ENCODE data around the gene MAPK1IP1L. TPM values are rescaled to one million over a fixed set of nuclear protein-coding genes. Genes with fewer than 3 reads are reported as not detected.

MAPK1IP1L gene
- total RNA-seq, 1 donor from 2014 or later: 144 TPM

DNA sequence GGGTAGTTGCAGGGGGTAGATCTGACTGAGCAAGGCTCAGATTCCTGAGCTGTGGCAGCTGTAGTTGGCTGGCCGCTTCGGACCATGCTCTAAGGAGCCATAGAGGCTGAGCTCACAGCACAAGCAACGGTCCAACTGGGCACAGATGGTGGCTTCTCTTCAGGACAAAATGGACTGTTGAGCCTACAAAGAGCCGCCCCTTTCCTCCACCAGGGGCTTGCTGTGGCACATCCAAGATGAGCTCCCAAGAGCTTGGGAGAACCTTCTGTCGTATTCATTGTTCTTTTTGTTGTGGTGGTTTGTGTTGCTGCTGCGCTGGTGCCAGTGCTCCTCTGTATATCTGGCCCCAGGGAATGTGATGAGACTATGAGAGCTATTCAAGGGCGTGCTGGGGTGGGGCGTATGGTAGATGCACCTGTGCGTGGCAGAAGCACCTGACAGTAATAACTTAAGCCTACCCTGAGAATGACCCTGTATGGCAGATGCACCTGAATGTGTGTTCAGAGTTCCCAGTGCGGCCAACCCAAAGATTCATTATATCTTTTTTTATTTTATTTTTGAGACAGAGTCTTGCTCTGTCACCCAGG is 59.8 kb downstream of the MAPK1IP1L start:
- Mint-ChIP-seq H3K27ac (no peak overlapping the region), H3K27me3 (peaks cover 4% of the 10 kb centered on the region), H3K36me3 (ENCODE audit: low read depth) (no peaks in the 10 kb centered on the region), H3K4me3 (no peak overlapping the region), H3K4me1 (peaks cover 15% of the 10 kb centered on the region), H3K9me3 (no peaks in the 10 kb centered on the region)
- intact Hi-C loops (cut with micrococcal nuclease): no loop called here
- no peak for DNase-seq

DNA sequence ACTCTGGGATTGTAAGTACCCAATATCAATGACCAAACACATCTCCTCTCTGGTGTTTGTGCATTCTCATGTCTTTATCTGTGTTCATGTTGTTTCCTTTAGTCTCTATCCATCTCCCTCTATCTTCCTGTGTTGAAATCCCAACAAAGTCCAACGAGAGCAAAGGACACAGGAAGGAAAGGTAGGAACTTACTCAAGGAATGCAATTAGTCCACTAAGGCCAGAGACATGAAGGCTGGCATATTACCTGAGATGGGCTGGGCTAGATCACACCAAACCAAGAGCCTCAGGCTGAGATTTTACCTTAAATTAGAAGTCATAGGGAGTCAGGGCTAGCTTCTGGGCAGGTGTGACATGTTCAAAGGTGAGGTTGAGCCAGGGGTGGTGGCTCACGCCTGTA is 63.3 kb downstream of the MAPK1IP1L start:
- Mint-ChIP-seq H3K27me3 (peaks cover 12% of the 10 kb centered on the region), H3K9me3 (no peaks in the 10 kb centered on the region), H3K36me3 (ENCODE audit: low read depth) (no peaks in the 10 kb centered on the region), H3K4me1 (peaks cover 6% of the 10 kb centered on the region), H3K27ac (no peak overlapping the region), H3K4me3 (no peak overlapping the region)
- no peak for DNase-seq
- intact Hi-C loops (cut with micrococcal nuclease): no loop called here

DNA sequence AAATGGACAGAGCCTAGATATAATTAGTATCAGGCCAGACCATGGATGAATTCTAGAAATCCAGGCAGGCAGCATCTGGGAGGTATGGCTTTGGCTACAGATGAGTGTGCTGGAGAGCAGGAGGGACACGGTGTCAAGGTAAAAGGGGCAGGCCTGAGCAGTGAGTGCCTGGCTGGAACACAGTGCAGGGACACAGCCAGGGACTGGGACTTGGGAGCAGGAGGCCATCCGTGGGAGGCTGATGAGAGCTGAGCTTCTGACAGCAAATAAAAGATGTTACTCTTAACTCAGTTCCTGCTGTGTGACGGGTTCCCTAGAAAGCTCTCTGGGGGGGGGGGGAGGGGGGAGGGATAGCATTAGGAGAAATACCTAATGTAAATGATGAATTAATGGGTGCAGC is 64.0 kb downstream of the MAPK1IP1L start:
- Mint-ChIP-seq H3K27ac (no peak overlapping the region), H3K27me3 (peaks cover 18% of the 10 kb centered on the region), H3K4me3 (no peak overlapping the region), H3K9me3 (no peaks in the 10 kb centered on the region), H3K36me3 (ENCODE audit: low read depth) (no peaks in the 10 kb centered on the region), H3K4me1 (peaks cover 6% of the 10 kb centered on the region)
- DNase-seq: no peak
- intact Hi-C loops (cut with micrococcal nuclease): no loop called here

DNA sequence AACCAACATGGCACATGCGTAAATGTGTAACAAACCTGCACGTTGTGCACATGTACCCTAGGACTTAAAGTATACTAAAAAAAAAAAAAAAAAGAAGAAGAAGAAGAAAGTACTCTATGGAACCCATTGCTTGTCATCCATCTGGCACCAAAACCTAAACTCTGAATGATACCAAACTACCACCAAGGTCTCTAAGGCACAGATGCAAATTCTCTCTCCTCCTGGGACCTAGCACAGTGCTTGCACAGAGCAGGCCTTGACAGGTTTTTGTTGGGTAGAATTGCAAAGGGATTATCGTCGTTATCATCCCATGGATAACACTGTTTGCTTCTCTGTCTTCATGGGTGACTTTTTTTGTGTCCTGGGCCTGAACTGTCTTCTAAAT is 64.4 kb downstream of the MAPK1IP1L start:
- Mint-ChIP-seq H3K4me3 (no peak overlapping the region), H3K27me3 (peaks cover 18% of the 10 kb centered on the region), H3K27ac (no peak overlapping the region), H3K4me1 (peaks cover 6% of the 10 kb centered on the region), H3K9me3 (no peaks in the 10 kb centered on the region), H3K36me3 (ENCODE audit: low read depth) (no peaks in the 10 kb centered on the region)
- intact Hi-C loops (cut with micrococcal nuclease): no loop called here
- DNase-seq: no peak

DNA sequence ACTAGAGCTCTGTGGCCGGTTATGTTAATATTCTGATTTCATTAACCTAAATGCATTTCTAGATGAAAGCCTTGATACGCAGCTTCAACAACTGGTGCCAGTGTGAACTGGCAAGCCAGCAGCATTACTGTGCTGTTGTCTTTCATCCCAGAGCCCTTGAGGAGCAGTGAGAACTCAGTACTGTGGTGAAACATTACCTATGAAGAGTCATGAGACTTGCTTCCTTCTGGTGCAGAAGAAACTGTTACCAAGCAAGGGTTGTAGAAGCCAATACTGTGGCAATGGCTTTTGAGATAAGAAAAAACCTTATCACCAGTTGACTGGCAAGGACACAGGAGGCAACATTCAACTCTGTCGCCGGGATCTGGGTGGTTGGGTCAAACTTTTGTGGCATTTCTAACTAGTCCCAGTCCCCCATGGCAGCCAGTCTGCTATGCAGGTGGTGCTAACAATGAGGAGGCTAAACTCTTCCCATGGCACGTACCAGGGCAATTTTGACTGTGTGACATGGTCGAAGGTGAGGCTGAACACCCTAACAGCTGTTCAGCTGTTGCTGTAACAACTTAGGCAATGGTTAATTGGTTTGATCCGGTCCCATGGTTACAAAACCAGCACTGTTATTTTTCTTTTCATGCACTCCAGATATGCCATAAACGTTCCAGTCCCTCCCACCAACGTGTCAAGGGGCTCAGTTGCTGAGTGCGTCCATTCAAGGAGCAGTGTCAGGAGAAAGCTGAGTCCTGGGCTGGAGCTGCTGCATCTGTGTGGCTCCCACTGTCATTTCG is 65.0 kb downstream of the MAPK1IP1L start:
- DNase-seq: no peak
- Mint-ChIP-seq H3K36me3 (ENCODE audit: low read depth) (no peaks in the 10 kb centered on the region), H3K27me3 (peaks cover 18% of the 10 kb centered on the region), H3K27ac (no peak overlapping the region), H3K4me3 (no peak overlapping the region), H3K4me1 (peaks cover 6% of the 10 kb centered on the region), H3K9me3 (no peaks in the 10 kb centered on the region)
- intact Hi-C loops (cut with micrococcal nuclease): no loop called here

DNA sequence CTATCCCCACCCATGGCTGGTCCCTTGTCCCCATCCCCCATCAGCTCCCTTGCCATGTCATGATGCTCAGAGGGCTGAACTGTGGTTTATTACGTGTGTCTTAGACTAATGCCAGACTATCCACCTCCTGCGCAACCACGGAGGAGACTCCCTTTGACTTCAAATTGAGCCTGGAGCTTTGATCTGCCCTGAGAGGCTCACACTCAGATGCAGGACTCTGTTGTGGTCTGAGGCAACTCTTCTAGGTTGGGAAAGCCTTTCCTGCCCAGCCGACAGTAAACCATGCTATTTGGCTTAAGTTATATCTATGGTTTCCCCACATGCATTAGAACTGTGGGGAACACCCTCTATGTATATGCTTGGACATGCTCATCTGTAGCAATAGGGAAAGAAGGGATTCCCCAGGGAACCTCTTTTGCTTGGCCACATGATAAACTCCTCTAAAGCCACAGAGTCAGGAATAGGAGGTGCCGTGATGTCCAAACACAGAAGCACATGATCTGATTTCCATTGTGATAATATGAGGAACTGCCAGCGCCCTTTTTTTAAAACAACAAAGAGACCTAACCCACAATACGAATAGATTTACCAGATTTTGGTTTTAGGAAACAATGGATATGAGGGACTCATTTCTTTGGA is 66.5 kb downstream of the MAPK1IP1L start:
- Mint-ChIP-seq H3K4me3 (no peak overlapping the region), H3K36me3 (ENCODE audit: low read depth) (no peaks in the 10 kb centered on the region), H3K4me1 (peaks cover 6% of the 10 kb centered on the region), H3K27me3 (peaks cover 23% of the 10 kb centered on the region), H3K9me3 (no peaks in the 10 kb centered on the region), H3K27ac (no peak overlapping the region)
- intact Hi-C loops (cut with micrococcal nuclease): no loop called here
- no peak for DNase-seq

DNA sequence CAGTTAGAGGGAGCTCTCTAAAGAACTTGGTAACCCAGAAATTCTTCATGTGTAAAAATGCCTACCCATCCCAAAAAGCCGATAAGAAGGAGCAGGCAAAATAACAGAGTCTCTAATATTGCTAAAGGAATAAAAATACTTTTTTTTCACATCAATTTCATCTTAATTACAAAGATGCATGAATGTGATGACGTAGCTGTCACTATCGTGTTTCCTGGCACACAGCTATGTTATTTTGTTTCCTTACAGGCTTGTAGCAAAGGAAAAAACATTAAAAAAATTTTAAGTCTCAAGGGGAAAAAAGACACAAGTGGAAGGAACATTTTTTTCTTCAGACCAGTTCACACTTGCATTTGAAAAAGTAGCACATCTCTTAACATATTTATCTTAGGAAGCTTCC is 67.3 kb downstream of the MAPK1IP1L start:
- Mint-ChIP-seq H3K27me3 (peaks cover 20% of the 10 kb centered on the region), H3K4me1 (peaks cover 4% of the 10 kb centered on the region), H3K9me3 (no peaks in the 10 kb centered on the region), H3K4me3 (no peak overlapping the region), H3K36me3 (ENCODE audit: low read depth) (no peaks in the 10 kb centered on the region), H3K27ac (no peak overlapping the region)
- DNase-seq: no peak
- intact Hi-C loops (cut with micrococcal nuclease): no loop called here

Other genes with a start within 250 kb of the MAPK1IP1L start
- gene GCH1, start 148.8 kb upstream of the MAPK1IP1L start, total RNA-seq: 49.8 and 49.9 TPM in 2 replicates
- gene WDHD1, start 24.5 kb upstream of the MAPK1IP1L start, total RNA-seq: 60.7 and 63.0 TPM in 2 replicates
- gene SOCS4, start 24.4 kb upstream of the MAPK1IP1L start, total RNA-seq: 36.4 and 39.6 TPM in 2 replicates
- gene LGALS3, start 77.6 kb downstream of the MAPK1IP1L start, total RNA-seq: 11.1 and 12.2 TPM in 2 replicates
- gene DLGAP5, start 139.9 kb downstream of the MAPK1IP1L start, total RNA-seq: 28.7 and 32.4 TPM in 2 replicates
- gene FBXO34, start 219.8 kb downstream of the MAPK1IP1L start, total RNA-seq: 25.3 and 26.2 TPM in 2 replicates

Measured in activated CD4-positive, alpha-beta T cell treated with anti-CD3 and anti-CD28 coated beads, Interleukin-2, amount 10 ng/mL, durations not matched to agents 24 days and 14 days (primary cell).